HPDE6-E6E7 (cell line): ENCODE measurements around the gene PYCR2.
"Not testable (repeated sequence)": the region's sequence is repeated elsewhere in the genome, so short reads cannot be mapped to it uniquely, and the experiment has no call there.

Experiments
- DNase-seq: peaks from one replicate; pipeline ENCODE4 v3.0.0; 2011; ENCODE audit warnings: missing footprints; ENCODE audit errors: extremely low spot score

PYCR2 gene

GRCh38 chr1:225923692-225924555 is at the start of gene PYCR2:
PYCR2 (minus strand) TSS chr1:225924250; CDS start chr1:225924110, 140 bp downstream.
- DNase-seq: peak; percentile 94

- DNase-seq: no peak
Measured at GRCh38 chr1:225973158-225973557, 49.1 kb upstream of the PYCR2 start.

- no peak for DNase-seq
Measured at GRCh38 chr1:225972344-225973152, 48.5 kb upstream of the PYCR2 start.

- DNase-seq: not testable (repeated sequence)
Measured at GRCh38 chr1:225970592-225971157, 46.6 kb upstream of the PYCR2 start.

- DNase-seq: not testable (repeated sequence)
Measured at GRCh38 chr1:225969751-225970150, 45.7 kb upstream of the PYCR2 start.

- DNase-seq: no peak
Measured at GRCh38 chr1:225965231-225965630, 41.2 kb upstream of the PYCR2 start.

- no peak for DNase-seq
Measured at GRCh38 chr1:225963735-225964530, 39.9 kb upstream of the PYCR2 start.

GRCh38 chr1:225962440-225962975 is 38.5 kb upstream of the PYCR2 start:
- DNase-seq: no peak

- DNase-seq: no peak
Measured at GRCh38 chr1:225961659-225962439, 37.8 kb upstream of the PYCR2 start.

- no peak for DNase-seq
Measured at GRCh38 chr1:225958041-225958440, 34.0 kb upstream of the PYCR2 start.

- no peak for DNase-seq
Measured at GRCh38 chr1:225954753-225955152, 30.7 kb upstream of the PYCR2 start.

- no peak for DNase-seq
Measured at GRCh38 chr1:225953315-225953714, 29.3 kb upstream of the PYCR2 start.

- DNase-seq: no peak
Measured at GRCh38 chr1:225950905-225951497, 27.0 kb upstream of the PYCR2 start.

GRCh38 chr1:225949041-225949440 is 25.0 kb upstream of the PYCR2 start:
- no peak for DNase-seq

- no peak for DNase-seq
Measured at GRCh38 chr1:225946803-225947202, 22.8 kb upstream of the PYCR2 start.

- DNase-seq: no peak
Measured at GRCh38 chr1:225946082-225946620, 22.1 kb upstream of the PYCR2 start.

- DNase-seq: no peak
Measured at GRCh38 chr1:225945564-225945963, 21.5 kb upstream of the PYCR2 start.

- no peak for DNase-seq
Measured at GRCh38 chr1:225944951-225945350, 20.9 kb upstream of the PYCR2 start.

- DNase-seq: no peak
Measured at GRCh38 chr1:225944387-225944786, 20.3 kb upstream of the PYCR2 start.

- no peak for DNase-seq
Measured at GRCh38 chr1:225943582-225943981, 19.5 kb upstream of the PYCR2 start.
